Psoas muscle (tissue), 8 donors: Measurements from ENCODE around the gene DYRK1B. TPM values are rescaled to one million over a fixed set of nuclear protein-coding genes. Genes with fewer than 3 reads are reported as not detected.

ENCODE experiments used
- ATAC-seq, 4 donors: fragments of 200-7000 bp; cut with Tn5 transposase; one replicate each; pipeline ENCODE4 v1.9.1; 2020; ENCODE audit warnings: moderate library complexity in 3 of 4, mild to moderate bottlenecking in 2 of 4
- DNase-seq, 2 donors: peaks; one replicate each; pipeline ENCODE4 v3.0.0-alpha.2; 2020
- H3K27ac ChIP-seq: fragments of 200-600 bp; one replicate; pipeline ENCODE4 v1.8.0; 2022
- H3K27me3 ChIP-seq, 3 donors: fragments of 200-600 bp in 1 of 3; one replicate each; pipeline versions ENCODE4 v1.6.1 to v1.8.0; 2013 to 2022; ENCODE audit warnings: low read length in 2 of 3, mild to moderate bottlenecking in 2 of 3, moderate library complexity in 1 of 3; ENCODE audit not compliant: insufficient read depth in 3 of 3
- H3K36me3 ChIP-seq, 2 donors: fragments of 200-600 bp in 1 of 2; one replicate each; pipeline versions ENCODE4 v1.6.1 to v1.8.0; 2013 to 2022; ENCODE audit warnings: low read depth in 1 of 2, mild to moderate bottlenecking in 1 of 2, moderate library complexity in 1 of 2; ENCODE audit not compliant: insufficient read depth in 1 of 2
- H3K4me1 ChIP-seq: fragments of 200-600 bp; one replicate; pipeline ENCODE4 v1.8.0; 2022
- H3K4me3 ChIP-seq: fragments of 200-600 bp; one replicate; pipeline ENCODE4 v1.8.0; 2022; ENCODE audit warnings: mild to moderate bottlenecking
- H3K9me3 ChIP-seq: fragments of 200-600 bp; one replicate; pipeline ENCODE4 v1.8.0; 2022
- CTCF ChIP-seq: fragments of 200-600 bp; IDR thresholded peaks from one replicate; pipeline ENCODE4 v1.8.0; 2022; ENCODE audit warnings: antibody characterized with exemption
- WGBS, 3 donors: extraction: QIAGEN DNeasy Blood & Tissue Kit; methylation state at CpG; one replicate each; pipeline versions ENCODE4 v1.1.6 to v1.1.7; 2013; 5-methylcytosine and 5-hydroxymethylcytosine counted together
- intact Hi-C, 2 donors: fragments of 100-400 bp; cut with DNase I; formaldehyde crosslinking; loops; one replicate each; pipeline versions ENCODE4 v1.11.0 to v1.14.2; 2022
- polyA plus RNA-seq, 3 donors: library from polyadenylated mRNA; stranded (reverse); fragments of 200-250 nt; gene quantifications; one replicate each; pipeline ENCODE4 v1.2.3, GENCODE V29; 2013
- total RNA-seq, 4 donors: library from RNA; stranded (reverse); fragmentation: NEBNext Ultra II Directional in 2 of 4; extraction: Animal tissue kit (Norgen Biotek cat#: 25700) in 2 of 4; gene quantifications; one replicate each; pipeline versions ENCODE4 v1.2.1 to v1.2.4, GENCODE V29; 2021 to 2023
- donor health status: healthy with polysubstance abuse.
- donor health status: DM: no; HTN: no; CAD: no; lungs with moderate emphysema.
- donor health status: Bipolar disorder and iron deficiency.
- donor health status: healthy.
- donor health status: DM: yes; HTN: yes; CAD: no.
- donor health status: DM: no; HTN: no; CAD: no.
- donor health status: DM: no; HTN: no; CAD: no.
- donor health status: DM: yes; HTN: yes; CAD: no.

Gene DYRK1B
- total and polyA plus RNA-seq, 7 donors: 11.1 to 157 (median 64.5) TPM

- Histone ChIP-seq H3K9me3 (no peaks in the 10 kb centered on the region), H3K27ac (no peak overlapping the region), H3K4me1 (no peaks in the 10 kb centered on the region), H3K36me3 (no peaks in the 10 kb centered on the region), H3K27me3 (no peaks in the 10 kb centered on the region), H3K4me3 (no peak overlapping the region)
- ATAC-seq: no peak
- no peak for TF ChIP-seq CTCF
- intact Hi-C loops: loop anchor here in 1 of 2 donors (10.0 kb wide), 1 partner anchor 180 kb away; the partner anchor contains the start of gene PSMC4
- no peak for DNase-seq
- 74 to 78% (median 77%) methylated on average over 5 of the region's 5 CpGs for WGBS, 3 donors
Measured at GRCh38 chr19:39795001-39795400, 39.0 kb downstream of the DYRK1B start.

GRCh38 chr19:39792999-39793546 is 40.9 kb downstream of the DYRK1B start:
- ATAC-seq: peak; percentile 95 to 99 (median 98)
- H3K9me3 ChIP-seq: peaks cover 11% of the 10 kb centered on the region

GRCh38 chr19:39788244-39788643 is 45.7 kb downstream of the DYRK1B start:
- Histone ChIP-seq H3K27me3 (peaks cover 0 to 7% (median 2%) of the 10 kb centered on the region in 3 donors), H3K4me1 (no peaks in the 10 kb centered on the region), H3K9me3 (peaks cover 17% of the 10 kb centered on the region), H3K4me3 (no peak overlapping the region), H3K36me3 (no peaks in the 10 kb centered on the region), H3K27ac (no peak overlapping the region)
- TF ChIP-seq CTCF: no peak
- ATAC-seq: no peak
- intact Hi-C loops: no loop called here
- DNase-seq: no peak

More at GRCh38 chr19:39792999-39793546, 40.9 kb downstream of the DYRK1B start:
- Histone ChIP-seq H3K4me1 (no peaks in the 10 kb centered on the region), H3K36me3 (no peaks in the 10 kb centered on the region), H3K27me3 (no peaks in the 10 kb centered on the region), H3K27ac (no peak overlapping the region), H3K4me3 (peak overlapping the region; percentile 77)
- intact Hi-C loops: loop anchor here (1.0 to 10.0 kb wide), 4 partner anchors 50 to 182 kb away; partner anchors contain the start of gene PSMC4 (in 1 of the 2)
- peak; percentile 92 for TF ChIP-seq CTCF
- DNase-seq: peak; percentile 82 to 87
- WGBS, 3 donors: 0% methylated on average over 17 of the region's 17 CpGs

GRCh38 chr19:39780894-39781293 is 53.1 kb downstream of the DYRK1B start:
- 81 to 89% (median 81%) methylated on average over 3 of the region's 3 CpGs for WGBS, 3 donors
- ATAC-seq: no peak
- no peak for TF ChIP-seq CTCF
- H3K4me1 ChIP-seq: no peaks in the 10 kb centered on the region
- no peak overlapping the region for H3K27ac ChIP-seq
- intact Hi-C loops: no loop called here
- no peak for DNase-seq
- no peaks in the 10 kb centered on the region for H3K36me3 ChIP-seq
- no peaks in the 10 kb centered on the region for H3K9me3 ChIP-seq
- H3K27me3 ChIP-seq: peaks cover 0 to 7% (median 1%) of the 10 kb centered on the region in 3 donors
- no peak overlapping the region for H3K4me3 ChIP-seq

GRCh38 chr19:39778763-39779162 is 55.2 kb downstream of the DYRK1B start, which contains the start of gene LEUTX:
Gene LEUTX, plus strand, starts transcription at chr19:39778854. Its CDS starts 67 bp downstream, at chr19:39778921.
- 69 to 83% (median 71%) methylated on average over 4 of the region's 4 CpGs for WGBS, 3 donors
- Histone ChIP-seq H3K9me3 (no peaks in the 10 kb centered on the region), H3K4me3 (no peak within 1 kb of the TSS), H3K4me1 (no peaks in the 10 kb centered on the region), H3K36me3 (no peaks in the 10 kb centered on the region), H3K27me3 (peaks cover 0 to 1% (median 0%) of the 10 kb centered on the region in 3 donors), H3K27ac (no peak within 1 kb of the TSS)
- DNase-seq (no peak), ATAC-seq (no peak)
- no peak for TF ChIP-seq CTCF
- intact Hi-C loops: no loop called here
